GM19468 (cell line): ENCODE results near the gene AFP.

Experiments used
- ATAC-seq: cut with Tn5 transposase; IDR thresholded peaks from one replicate; pipeline ENCODE4 v1.9.1; 2021; ENCODE audit warnings: mild to moderate bottlenecking, moderate library complexity, moderate number of reproducible peaks; ENCODE audit not compliant: unreplicated experiment; ENCODE audit errors: extremely low read depth

The AFP gene

GRCh38 chr4:73413294-73413755 lies 22.7 kb upstream of the AFP start:
- no peak for ATAC-seq

GRCh38 chr4:73414936-73415271 lies 21.1 kb upstream of the AFP start:
- ATAC-seq = no peak

- ATAC-seq = no peak
Observed at GRCh38 chr4:73415807-73416238, 20.2 kb upstream of the AFP start.

- no peak for ATAC-seq
Observed at GRCh38 chr4:73416423-73417087, 19.5 kb upstream of the AFP start.

- ATAC-seq = no peak
Observed at GRCh38 chr4:73417342-73417741, 18.7 kb upstream of the AFP start.

GRCh38 chr4:73417973-73418372 lies 18.0 kb upstream of the AFP start:
- ATAC-seq = no peak

GRCh38 chr4:73418677-73419076 lies 17.3 kb upstream of the AFP start:
- no peak for ATAC-seq

- ATAC-seq = no peak
Observed at GRCh38 chr4:73419106-73420038, 16.6 kb upstream of the AFP start.

GRCh38 chr4:73420615-73421014 lies 15.4 kb upstream of the AFP start:
- ATAC-seq = no peak

GRCh38 chr4:73421708-73422457 lies 14.1 kb upstream of the AFP start:
- ATAC-seq = no peak

- no peak for ATAC-seq
Observed at GRCh38 chr4:73422458-73422752, 13.6 kb upstream of the AFP start.

- ATAC-seq = no peak
Observed at GRCh38 chr4:73423184-73423583, 12.8 kb upstream of the AFP start.

- ATAC-seq = no peak
Observed at GRCh38 chr4:73426666-73427065, 9.4 kb upstream of the AFP start.

- ATAC-seq = no peak
Observed at GRCh38 chr4:73429118-73429517, 6.9 kb upstream of the AFP start.

GRCh38 chr4:73429826-73430587 lies 6.0 kb upstream of the AFP start:
- no peak for ATAC-seq

- ATAC-seq = no peak
Observed at GRCh38 chr4:73431813-73432168, 4.2 kb upstream of the AFP start.

- no peak for ATAC-seq
Observed at GRCh38 chr4:73432169-73433000, 3.6 kb upstream of the AFP start.

- ATAC-seq = no peak
Observed at GRCh38 chr4:73433140-73433539, 2.9 kb upstream of the AFP start.

- no peak for ATAC-seq
Observed at GRCh38 chr4:73434311-73434710, 1.7 kb upstream of the AFP start.
